Right ventricle myocardium inferior (tissue), 1 donor: ENCODE data around the gene DIRAS1. TPM values are rescaled to one million over a fixed set of nuclear protein-coding genes. Genes with fewer than 3 reads are reported as not detected.
"Not testable (repeated sequence)": the region's sequence is repeated elsewhere in the genome, so short reads cannot be mapped to it uniquely, and the experiment has no call there.

Source experiments
- ATAC-seq: fragments of 200-7000 bp; cut with Tn5 transposase; one replicate; pipeline ENCODE4 v1.9.1; 2020; ENCODE audit warnings: mild to moderate bottlenecking, moderate library complexity
- DNase-seq: peaks from one replicate; pipeline ENCODE4 v3.0.0; 2021; ENCODE audit errors: missing footprints
- intact Hi-C: fragments of 100-400 bp; cut with DNase I; formaldehyde crosslinking; loops from one replicate; pipeline ENCODE4 v1.11.0; 2022
- total RNA-seq: library from RNA; stranded (reverse); fragmentation: NEBNext Ultra II Directional; extraction: Animal tissue kit (Norgen Biotek cat#: 25700); gene quantifications from one replicate; pipeline ENCODE4 v1.2.1, GENCODE V29; 2021
- donor health status: DM: no; HTN: yes; CAD: no; lungs with severe emphysema.

The DIRAS1 gene
- total RNA-seq, 1 donor from 2014 or later: 200 TPM

- intact Hi-C loops: no loop called here
- ATAC-seq (no peak), DNase-seq (peak; percentile 62)
Measured at GRCh38 chr19:2717638-2718541, 3.3 kb downstream of the DIRAS1 start.

GRCh38 chr19:2716722-2717637 is 4.2 kb downstream of the DIRAS1 start:
- intact Hi-C loops: no loop called here
- peak; percentile 33 for DNase-seq
- no peak for ATAC-seq

GRCh38 chr19:2716275-2716650 is 4.9 kb downstream of the DIRAS1 start:
- ATAC-seq (no peak), DNase-seq (peak; percentile 56)
- intact Hi-C loops: no loop called here

- ATAC-seq (no peak), DNase-seq (no peak)
- intact Hi-C loops: no loop called here
Measured at GRCh38 chr19:2715470-2716274, 5.5 kb downstream of the DIRAS1 start.

GRCh38 chr19:2714531-2715269 is 6.5 kb downstream of the DIRAS1 start:
- ATAC-seq (peak; percentile 3), DNase-seq (peak; percentile 56)
- intact Hi-C loops: no loop called here

GRCh38 chr19:2714102-2714501 is 7.1 kb downstream of the DIRAS1 start:
- ATAC-seq, DNase-seq, intact Hi-C loops: not testable (repeated sequence)

- DNase-seq, ATAC-seq, intact Hi-C loops: not testable (repeated sequence)
Measured at GRCh38 chr19:2713170-2713569, 8.0 kb downstream of the DIRAS1 start.

GRCh38 chr19:2711875-2712205 is 9.3 kb downstream of the DIRAS1 start:
- intact Hi-C loops: no loop called here
- DNase-seq: peak; percentile 9
- ATAC-seq: no peak

- DNase-seq: peak; percentile 63
- no peak for ATAC-seq
- intact Hi-C loops: no loop called here
Measured at GRCh38 chr19:2711172-2711874, 9.8 kb downstream of the DIRAS1 start.

- ATAC-seq (no peak), DNase-seq (peak; percentile 42)
- intact Hi-C loops: no loop called here
Measured at GRCh38 chr19:2706251-2706650, 14.9 kb downstream of the DIRAS1 start.

- intact Hi-C loops: no loop called here
- DNase-seq (no peak), ATAC-seq (no peak)
Measured at GRCh38 chr19:2703691-2704216, 17.4 kb downstream of the DIRAS1 start.

- intact Hi-C loops: no loop called here
- DNase-seq (no peak), ATAC-seq (no peak)
Measured at GRCh38 chr19:2703077-2703437, 18.1 kb downstream of the DIRAS1 start.

GRCh38 chr19:2702170-2703076 is 18.7 kb downstream of the DIRAS1 start, which contains the start of gene GNG7:
GNG7 (minus strand) TSS chr19:2702694; CDS start chr19:2520688, 182,006 bp downstream.
- ATAC-seq: peak; percentile 100
- intact Hi-C loops: no loop called here

GRCh38 chr19:2701361-2702169 is 19.6 kb downstream of the DIRAS1 start:
- intact Hi-C loops: no loop called here

More at GRCh38 chr19:2702170-2703076, 18.7 kb downstream of the DIRAS1 start, which contains the start of gene GNG7:
- peak; percentile 96 for DNase-seq

GRCh38 chr19:2700660-2701360 is 20.4 kb downstream of the DIRAS1 start:
- intact Hi-C loops: no loop called here
- ATAC-seq (no peak), DNase-seq (no peak)

More at GRCh38 chr19:2701361-2702169, 19.6 kb downstream of the DIRAS1 start:
- DNase-seq (no peak), ATAC-seq (no peak)
